H1 (cell line): ENCODE measurements around the gene RAB44. TPM values are rescaled to one million over a fixed set of nuclear protein-coding genes. Genes with fewer than 3 reads are reported as not detected.

ENCODE experiments used
- ATF2 ChIP-seq: IDR thresholded peaks from 2 replicates; pipeline ENCODE4 v1.6.1; 2012; ENCODE audit warnings: low read length, inconsistent platforms
- BACH1 ChIP-seq: IDR thresholded peaks from 2 replicates; pipeline ENCODE4 v1.6.1; 2012; ENCODE audit warnings: low read length, improper control_type of control experiment
- CREB1 ChIP-seq: IDR thresholded peaks from 2 replicates; pipeline ENCODE4 v1.6.1; 2012; ENCODE audit warnings: inconsistent platforms
- HDAC2 ChIP-seq, 2 experiments: fragments of 300-600 bp in 1 of 2; sonication (generic) in 1 of 2; IDR thresholded peaks; 2 replicates each; pipeline ENCODE4 v1.6.1; 2011 to 2012; ENCODE audit warnings: low read depth in 2 of 2, low read length in 2 of 2, mild to moderate bottlenecking in 2 of 2, moderate library complexity in 2 of 2, borderline replicate concordance in 1 of 2, inconsistent platforms in 1 of 2
- KDM5A ChIP-seq: fragments of 200-600 bp; IDR thresholded peaks from 2 replicates; pipeline ENCODE4 v1.7.1; 2012; ENCODE audit warnings: mild to moderate bottlenecking, low read length, inconsistent platforms, mixed read lengths
- MAFK ChIP-seq: IDR thresholded peaks from 2 replicates; pipeline ENCODE4 v1.6.1; 2012; ENCODE audit warnings: low read depth, mild to moderate bottlenecking, improper control_type of control experiment, low read length
- TAF7 ChIP-seq: optimal IDR thresholded peaks from 2 replicates; pipeline ENCODE3; 2011; ENCODE audit warnings: low read depth, mild to moderate bottlenecking, inconsistent platforms, low read length, moderate library complexity, borderline replicate concordance
- TEAD4 ChIP-seq: IDR thresholded peaks from 2 replicates; pipeline ENCODE4 v1.6.1; 2012; ENCODE audit warnings: low read depth, low read length, inconsistent platforms, mixed read lengths
- polyA plus RNA-seq, 7 experiments: library from polyadenylated mRNA; depleted of rRNA in 3 of 7; stranded (reverse) in 5 of 7; unstranded in 2 of 7; fragments of >200 nt in 5 of 7; fragments of 200-250 nt in 2 of 7; gene quantifications; 1 replicate in 5 of 7; 2 replicates in 1 of 7; 4 replicates in 1 of 7; pipeline versions ENCODE4 v1.2.1 to v1.2.3, GENCODE V29; 2011 to 2013; ENCODE audit warnings: missing spikeins in 2 of 7, mixed read lengths in 2 of 7
- total RNA-seq: library from RNA; stranded (reverse); fragmentation: NEBNext Ultra II Directional; extraction: Animal tissue kit (Norgen Biotek cat#: 25700); gene quantifications from 2 replicates; pipeline ENCODE4 v1.2.1, GENCODE V29; 2021
- TF ChIP-seq, protein P1 (sequence below): fragments of 300-600 bp; sonication (generic); IDR thresholded peaks from 2 replicates; pipeline ENCODE4 v1.7.1; 2012; ENCODE audit warnings: low read length, moderate library complexity, mild to moderate bottlenecking, inconsistent platforms; ENCODE audit not compliant: insufficient replicate concordance

RAB44 gene
- total and polyA plus RNA-seq, 2 of the 8 experiments (the other 6 are each of a cell fraction or from before 2014, with no cell fraction given): 0.02 TPM; not detected in 1

- TF ChIP-seq, protein P1, sequence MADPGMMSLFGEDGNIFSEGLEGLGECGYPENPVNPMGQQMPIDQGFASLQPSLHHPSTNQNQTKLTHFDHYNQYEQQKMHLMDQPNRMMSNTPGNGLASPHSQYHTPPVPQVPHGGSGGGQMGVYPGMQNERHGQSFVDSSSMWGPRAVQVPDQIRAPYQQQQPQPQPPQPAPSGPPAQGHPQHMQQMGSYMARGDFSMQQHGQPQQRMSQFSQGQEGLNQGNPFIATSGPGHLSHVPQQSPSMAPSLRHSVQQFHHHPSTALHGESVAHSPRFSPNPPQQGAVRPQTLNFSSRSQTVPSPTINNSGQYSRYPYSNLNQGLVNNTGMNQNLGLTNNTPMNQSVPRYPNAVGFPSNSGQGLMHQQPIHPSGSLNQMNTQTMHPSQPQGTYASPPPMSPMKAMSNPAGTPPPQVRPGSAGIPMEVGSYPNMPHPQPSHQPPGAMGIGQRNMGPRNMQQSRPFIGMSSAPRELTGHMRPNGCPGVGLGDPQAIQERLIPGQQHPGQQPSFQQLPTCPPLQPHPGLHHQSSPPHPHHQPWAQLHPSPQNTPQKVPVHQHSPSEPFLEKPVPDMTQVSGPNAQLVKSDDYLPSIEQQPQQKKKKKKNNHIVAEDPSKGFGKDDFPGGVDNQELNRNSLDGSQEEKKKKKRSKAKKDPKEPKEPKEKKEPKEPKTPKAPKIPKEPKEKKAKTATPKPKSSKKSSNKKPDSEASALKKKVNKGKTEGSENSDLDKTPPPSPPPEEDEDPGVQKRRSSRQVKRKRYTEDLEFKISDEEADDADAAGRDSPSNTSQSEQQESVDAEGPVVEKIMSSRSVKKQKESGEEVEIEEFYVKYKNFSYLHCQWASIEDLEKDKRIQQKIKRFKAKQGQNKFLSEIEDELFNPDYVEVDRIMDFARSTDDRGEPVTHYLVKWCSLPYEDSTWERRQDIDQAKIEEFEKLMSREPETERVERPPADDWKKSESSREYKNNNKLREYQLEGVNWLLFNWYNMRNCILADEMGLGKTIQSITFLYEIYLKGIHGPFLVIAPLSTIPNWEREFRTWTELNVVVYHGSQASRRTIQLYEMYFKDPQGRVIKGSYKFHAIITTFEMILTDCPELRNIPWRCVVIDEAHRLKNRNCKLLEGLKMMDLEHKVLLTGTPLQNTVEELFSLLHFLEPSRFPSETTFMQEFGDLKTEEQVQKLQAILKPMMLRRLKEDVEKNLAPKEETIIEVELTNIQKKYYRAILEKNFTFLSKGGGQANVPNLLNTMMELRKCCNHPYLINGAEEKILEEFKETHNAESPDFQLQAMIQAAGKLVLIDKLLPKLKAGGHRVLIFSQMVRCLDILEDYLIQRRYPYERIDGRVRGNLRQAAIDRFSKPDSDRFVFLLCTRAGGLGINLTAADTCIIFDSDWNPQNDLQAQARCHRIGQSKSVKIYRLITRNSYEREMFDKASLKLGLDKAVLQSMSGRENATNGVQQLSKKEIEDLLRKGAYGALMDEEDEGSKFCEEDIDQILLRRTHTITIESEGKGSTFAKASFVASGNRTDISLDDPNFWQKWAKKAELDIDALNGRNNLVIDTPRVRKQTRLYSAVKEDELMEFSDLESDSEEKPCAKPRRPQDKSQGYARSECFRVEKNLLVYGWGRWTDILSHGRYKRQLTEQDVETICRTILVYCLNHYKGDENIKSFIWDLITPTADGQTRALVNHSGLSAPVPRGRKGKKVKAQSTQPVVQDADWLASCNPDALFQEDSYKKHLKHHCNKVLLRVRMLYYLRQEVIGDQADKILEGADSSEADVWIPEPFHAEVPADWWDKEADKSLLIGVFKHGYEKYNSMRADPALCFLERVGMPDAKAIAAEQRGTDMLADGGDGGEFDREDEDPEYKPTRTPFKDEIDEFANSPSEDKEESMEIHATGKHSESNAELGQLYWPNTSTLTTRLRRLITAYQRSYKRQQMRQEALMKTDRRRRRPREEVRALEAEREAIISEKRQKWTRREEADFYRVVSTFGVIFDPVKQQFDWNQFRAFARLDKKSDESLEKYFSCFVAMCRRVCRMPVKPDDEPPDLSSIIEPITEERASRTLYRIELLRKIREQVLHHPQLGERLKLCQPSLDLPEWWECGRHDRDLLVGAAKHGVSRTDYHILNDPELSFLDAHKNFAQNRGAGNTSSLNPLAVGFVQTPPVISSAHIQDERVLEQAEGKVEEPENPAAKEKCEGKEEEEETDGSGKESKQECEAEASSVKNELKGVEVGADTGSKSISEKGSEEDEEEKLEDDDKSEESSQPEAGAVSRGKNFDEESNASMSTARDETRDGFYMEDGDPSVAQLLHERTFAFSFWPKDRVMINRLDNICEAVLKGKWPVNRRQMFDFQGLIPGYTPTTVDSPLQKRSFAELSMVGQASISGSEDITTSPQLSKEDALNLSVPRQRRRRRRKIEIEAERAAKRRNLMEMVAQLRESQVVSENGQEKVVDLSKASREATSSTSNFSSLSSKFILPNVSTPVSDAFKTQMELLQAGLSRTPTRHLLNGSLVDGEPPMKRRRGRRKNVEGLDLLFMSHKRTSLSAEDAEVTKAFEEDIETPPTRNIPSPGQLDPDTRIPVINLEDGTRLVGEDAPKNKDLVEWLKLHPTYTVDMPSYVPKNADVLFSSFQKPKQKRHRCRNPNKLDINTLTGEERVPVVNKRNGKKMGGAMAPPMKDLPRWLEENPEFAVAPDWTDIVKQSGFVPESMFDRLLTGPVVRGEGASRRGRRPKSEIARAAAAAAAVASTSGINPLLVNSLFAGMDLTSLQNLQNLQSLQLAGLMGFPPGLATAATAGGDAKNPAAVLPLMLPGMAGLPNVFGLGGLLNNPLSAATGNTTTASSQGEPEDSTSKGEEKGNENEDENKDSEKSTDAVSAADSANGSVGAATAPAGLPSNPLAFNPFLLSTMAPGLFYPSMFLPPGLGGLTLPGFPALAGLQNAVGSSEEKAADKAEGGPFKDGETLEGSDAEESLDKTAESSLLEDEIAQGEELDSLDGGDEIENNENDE: no peak
- TF ChIP-seq MAFK: no peak
- no peak for TF ChIP-seq BACH1
- no peak for TF ChIP-seq HDAC2 (IDR thresholded peaks at IDR 0.05; ENCODE audit: borderline replicate concordance in 1 of 2, low read depth in 2 of 2, low read length in 2 of 2)
- no peak for TF ChIP-seq TAF7
- TF ChIP-seq ATF2: no peak
- TF ChIP-seq KDM5A: no peak
- TF ChIP-seq TEAD4: no peak
- no peak for TF ChIP-seq CREB1
Measured at GRCh38 chr6:36752187-36752885, 54.7 kb downstream of the RAB44 start (continued).
